ENCODE data around the gene AMMECR1. TPM values are rescaled to one million over a fixed set of nuclear protein-coding genes. Genes with fewer than 3 reads are reported as not detected.

AMMECR1 gene
- total and polyA plus RNA-seq, 2 of the 8 experiments (the other 6 are each of a cell fraction or from before 2014, with no cell fraction given), result 10.2 to 21.2 TPM

DNA sequence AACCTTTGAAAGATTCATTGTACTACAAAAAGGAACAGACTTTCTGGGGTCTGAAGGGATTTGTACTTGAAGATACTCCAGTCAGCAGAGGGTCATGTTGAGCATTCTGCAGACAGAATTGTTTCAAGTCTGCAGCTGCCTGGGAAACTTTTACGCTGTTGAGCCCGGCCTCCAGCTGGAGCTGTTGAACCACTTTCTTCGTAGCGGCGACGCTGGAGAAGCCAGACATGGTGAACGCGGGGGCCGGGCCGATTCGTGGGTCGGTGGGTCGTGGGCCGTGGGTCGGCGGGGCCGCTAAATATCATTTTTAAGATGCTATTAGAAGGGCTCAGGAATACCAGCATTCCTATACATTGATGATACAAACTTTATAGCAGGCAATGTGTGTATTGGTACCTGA is 28.8 kb upstream of the AMMECR1 start:
- H2BK5ac ChIP-seq (ENCODE audit: low read depth, low read length), result no peak overlapping the region
- H2AFZ ChIP-seq (ENCODE audit: low read length), result no peak overlapping the region
- no peak overlapping the region for H3K23ac ChIP-seq (ENCODE audit: insufficient read length)
- no peak overlapping the region for H2BK20ac ChIP-seq (ENCODE audit: low read length)
- no peaks in the 10 kb centered on the region for H3K79me2 ChIP-seq (ENCODE audit: control insufficient read depth in 1 of 2, insufficient read depth in 2 of 2, low read length in 2 of 2)
- no peak overlapping the region for H2AK5ac ChIP-seq (ENCODE audit: low read depth, low read length)
- no peak overlapping the region for H2BK15ac ChIP-seq (ENCODE audit: low read length)
- no peaks in the 10 kb centered on the region for H3K36me3 ChIP-seq (ENCODE audit: control insufficient read depth in 2 of 4, insufficient read depth in 4 of 4, low read length in 3 of 4)
- H3K4ac ChIP-seq (replicated peaks; ENCODE audit: insufficient read length, low read depth, low read length), result no peak overlapping the region
- no peak overlapping the region for H3K14ac ChIP-seq (ENCODE audit: insufficient read length)
- H2BK120ac ChIP-seq (replicated peaks; ENCODE audit: low read depth, low read length), result no peak overlapping the region
- FAIRE-seq (no peak), DNase-seq (ENCODE audit: low read depth in 1 of 2, low spot score in 2 of 2) (peak in 1 of 2 experiments; percentile 43)
- H4K91ac ChIP-seq (replicated peaks; ENCODE audit: insufficient read length, low read length), result no peak overlapping the region
- no peaks in the 10 kb centered on the region for H3K23me2 ChIP-seq (ENCODE audit: low read depth, low read length)
- H3K27ac ChIP-seq (ENCODE audit: low read depth, low read length), result no peak overlapping the region
- H3K9me3 ChIP-seq (ENCODE audit: insufficient read depth in 2 of 2, low read depth in 1 of 2, low read length in 1 of 2), result no peaks in the 10 kb centered on the region
- no peak overlapping the region for H3K18ac ChIP-seq (ENCODE audit: extremely low read depth, low read length)
- H3K4me3 ChIP-seq (ENCODE audit: extremely low read depth in 1 of 4, insufficient read depth in 2 of 4, low read depth in 3 of 4, low read length in 4 of 4), result no peak overlapping the region
- POLR2A ChIA-PET (ENCODE audit: partially characterized antibody), result no interaction called here
- H3K4me2 ChIP-seq (ENCODE audit: insufficient read depth in 1 of 2, low read depth in 2 of 2, low read length in 2 of 2), result no peak overlapping the region
- H4K5ac ChIP-seq (ENCODE audit: insufficient read length, low read depth, low read length), result no peak overlapping the region
- no peak overlapping the region for H3K56ac ChIP-seq (replicated peaks; ENCODE audit: insufficient read length, low read depth, low read length)
- H3K27me3 ChIP-seq (replicated peaks in 1 of 4; ENCODE audit: control insufficient read depth in 3 of 4, extremely low read depth in 1 of 4, insufficient read depth in 3 of 4, low read length in 3 of 4), result no peaks in the 10 kb centered on the region
- H4K8ac ChIP-seq (ENCODE audit: extremely low read depth, insufficient read depth, low read length), result no peak overlapping the region
- TF ChIP-seq RAD21 (IDR thresholded peaks at IDR 0.05 in 1 of 2, conservative IDR thresholded peaks at IDR 0.05 in 1 of 2; ENCODE audit: low read depth in 2 of 2, low read length in 2 of 2) (peak in 1 of 2 experiments; percentile 38; a peak in 2 of 4 replicates), RXRA (IDR thresholded peaks at IDR 0.05; ENCODE audit: insufficient read depth, low read depth, low read length) (no peak)
- TF ChIP-seq, protein P1, sequence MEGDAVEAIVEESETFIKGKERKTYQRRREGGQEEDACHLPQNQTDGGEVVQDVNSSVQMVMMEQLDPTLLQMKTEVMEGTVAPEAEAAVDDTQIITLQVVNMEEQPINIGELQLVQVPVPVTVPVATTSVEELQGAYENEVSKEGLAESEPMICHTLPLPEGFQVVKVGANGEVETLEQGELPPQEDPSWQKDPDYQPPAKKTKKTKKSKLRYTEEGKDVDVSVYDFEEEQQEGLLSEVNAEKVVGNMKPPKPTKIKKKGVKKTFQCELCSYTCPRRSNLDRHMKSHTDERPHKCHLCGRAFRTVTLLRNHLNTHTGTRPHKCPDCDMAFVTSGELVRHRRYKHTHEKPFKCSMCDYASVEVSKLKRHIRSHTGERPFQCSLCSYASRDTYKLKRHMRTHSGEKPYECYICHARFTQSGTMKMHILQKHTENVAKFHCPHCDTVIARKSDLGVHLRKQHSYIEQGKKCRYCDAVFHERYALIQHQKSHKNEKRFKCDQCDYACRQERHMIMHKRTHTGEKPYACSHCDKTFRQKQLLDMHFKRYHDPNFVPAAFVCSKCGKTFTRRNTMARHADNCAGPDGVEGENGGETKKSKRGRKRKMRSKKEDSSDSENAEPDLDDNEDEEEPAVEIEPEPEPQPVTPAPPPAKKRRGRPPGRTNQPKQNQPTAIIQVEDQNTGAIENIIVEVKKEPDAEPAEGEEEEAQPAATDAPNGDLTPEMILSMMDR (IDR thresholded peaks at IDR 0.05; ENCODE audit: control extremely low read depth in 1 of 3, insufficient read depth in 1 of 3, low read depth in 1 of 3, low read length in 3 of 3), result peak in 1 of 3 experiments; percentile 6; a peak in 1 of 4 replicates
- H3K9ac ChIP-seq (replicated peaks in 1 of 4; ENCODE audit: extremely low read depth in 1 of 4, low read depth in 3 of 4, low read length in 3 of 4), result no peak overlapping the region
- no peak overlapping the region for H2BK12ac ChIP-seq (ENCODE audit: low read depth, low read length)
- CTCF ChIA-PET (ENCODE audit: partially characterized antibody), result no interaction called here
- no peaks in the 10 kb centered on the region for H3K4me1 ChIP-seq (replicated peaks in 1 of 4; ENCODE audit: control insufficient read depth in 3 of 4, insufficient read depth in 4 of 4, low read length in 3 of 4)
- no peaks in the 10 kb centered on the region for H3K79me1 ChIP-seq (ENCODE audit: low read depth, low read length)
- 91% methylated on average over 17 of the region's 17 CpGs; no CpG with 5 or more reads in 1 of the 2 experiments for WGBS, 2 experiments (ENCODE audit: extremely low coverage in 1 of 2, insufficient coverage in 1 of 2, insufficient read length in 1 of 2, insufficient replicate concordance in 2 of 2, low coverage in 1 of 2, low lambda C conversion rate in 2 of 2, missing lambda C conversion rate in 1 of 2)
- no peaks in the 10 kb centered on the region for H4K20me1 ChIP-seq (replicated peaks in 1 of 2; ENCODE audit: control insufficient read depth in 1 of 2, insufficient read depth in 2 of 2, low read length in 2 of 2)
